K562 (cell line): Measurements from ENCODE around the gene RAB26. TPM values are rescaled to one million over a fixed set of nuclear protein-coding genes. Genes with fewer than 3 reads are reported as not detected.
A peak's percentile ranks its signal among the peaks of the same experiment; 100 is the strongest.

Experiments
- ARID2 ChIP-seq: fragments of 450-650 bp; IDR thresholded peaks from 2 replicates; pipeline ENCODE4 v1.6.1; 2017; ENCODE audit warnings: antibody characterized with exemption, mild to moderate bottlenecking
- CHCHD3 ChIP-seq: fragments of 250-450 bp; sonication (Bioruptor Pico); IDR thresholded peaks from 2 replicates; pipeline ENCODE4 v2.1.2; 2022; ENCODE audit warnings: mild to moderate bottlenecking
- CHD1 ChIP-seq: fragments of 200-600 bp; sonication (generic); IDR thresholded peaks from one replicate; pipeline ENCODE4 v1.6.1; 2012; ENCODE audit warnings: mild to moderate bottlenecking, moderate library complexity, low read length, inconsistent platforms
- CSDE1 ChIP-seq, 2 experiments: fragments of 450-650 bp; IDR thresholded peaks; 2 replicates each; pipeline ENCODE4 v1.6.1; 2016; ENCODE audit warnings: mild to moderate bottlenecking in 1 of 2
- GATA2 ChIP-seq: sonication (generic); formaldehyde crosslinking; IDR thresholded peaks from 2 replicates; pipeline ENCODE4 v1.4.0; 2020; ENCODE audit warnings: mild to moderate bottlenecking, missing genetic modification reagents
- ILF3 ChIP-seq: fragments of 450-650 bp; IDR thresholded peaks from 2 replicates; pipeline ENCODE4 v1.6.1; 2018; ENCODE audit warnings: antibody characterized with exemption, mild to moderate bottlenecking, moderate library complexity, borderline replicate concordance
- NCOA4 ChIP-seq: fragments of 450-650 bp; IDR thresholded peaks from 2 replicates; pipeline ENCODE4 v1.6.1; 2018; ENCODE audit warnings: mild to moderate bottlenecking; ENCODE audit not compliant: partially characterized antibody
- PML ChIP-seq: IDR thresholded peaks from 2 replicates; pipeline ENCODE4 v1.6.1; 2012; ENCODE audit warnings: low read length, inconsistent platforms
- POLR2AphosphoS5 ChIP-seq: IDR thresholded peaks from 2 replicates; pipeline ENCODE4 v1.6.1; 2011; ENCODE audit warnings: mild to moderate bottlenecking, low read depth, low read length, moderate library complexity; ENCODE audit not compliant: control insufficient read depth, insufficient read depth
- SNIP1 ChIP-seq: fragments of 450-650 bp; IDR thresholded peaks from 2 replicates; pipeline ENCODE4 v1.7.1; 2017; ENCODE audit warnings: low read depth, mild to moderate bottlenecking
- TAF9B ChIP-seq: fragments of 450-650 bp; IDR thresholded peaks from 2 replicates; pipeline ENCODE4 v1.6.1; 2018; ENCODE audit warnings: mild to moderate bottlenecking; ENCODE audit not compliant: partially characterized antibody
- ZNF174 ChIP-seq: fragments of 250-450 bp; sonication (Bioruptor Pico); IDR thresholded peaks from 2 replicates; pipeline ENCODE4 v1.4.0; 2020; ENCODE audit warnings: mild to moderate bottlenecking
- ZNF23 ChIP-seq: fragments of 250-450 bp; sonication (Bioruptor Pico); IDR thresholded peaks from 2 replicates; pipeline ENCODE4 v1.4.0; 2020; ENCODE audit warnings: mild to moderate bottlenecking
- ZNF3 ChIP-seq: fragments of 250-450 bp; sonication (Bioruptor Pico); IDR thresholded peaks from 2 replicates; pipeline ENCODE4 v1.5.0; 2021; ENCODE audit warnings: mild to moderate bottlenecking, moderate library complexity
- ZNF41 ChIP-seq: fragments of 250-450 bp; sonication (Bioruptor Pico); conservative IDR thresholded peaks from 2 replicates; pipeline ENCODE4 v1.4.0; 2020; ENCODE audit warnings: mild to moderate bottlenecking
- polyA plus RNA-seq, 8 experiments: library from polyadenylated mRNA; depleted of rRNA in 4 of 8; stranded (reverse) in 5 of 8; unstranded in 3 of 8; fragments of >200 nt; fragmentation: Nextera tagmentation in 2 of 8; fragmentation: Illumina TruSeq in 1 of 8; extraction: Ambion mirVana in 2 of 8; extraction: Trizol in 1 of 8; gene quantifications; 2 replicates each; pipeline versions ENCODE4 v1.2.1 to v1.2.3, GENCODE V29; 2011 to 2014; ENCODE audit warnings: inconsistent platforms in 1 of 8, missing spikeins in 1 of 8
- total RNA-seq, 7 experiments: library from RNA; depleted of rRNA in 6 of 7; stranded (reverse); fragments of >200 nt in 6 of 7; fragmentation: Illumina TruSeq in 2 of 7; extraction: Trizol in 2 of 7; gene quantifications; 2 replicates each; pipeline versions ENCODE4 v1.2.1 to v1.2.3, GENCODE V29; 2011 to 2021; ENCODE audit warnings: low replicate concordance in 1 of 7
- TF ChIP-seq, protein P1 (sequence below): fragments of 450-650 bp; IDR thresholded peaks from 2 replicates; pipeline ENCODE4 v1.6.1; 2017; ENCODE audit warnings: mild to moderate bottlenecking, moderate library complexity
- TF ChIP-seq, protein P2 (sequence below): fragments of 250-450 bp; sonication (Bioruptor Pico); IDR thresholded peaks from 2 replicates; pipeline ENCODE4 v1.4.0; 2020; ENCODE audit warnings: mild to moderate bottlenecking
- TF ChIP-seq, protein P3 (sequence below): fragments of 200-800 bp; sonication (Bioruptor generic); IDR thresholded peaks from 2 replicates; pipeline ENCODE4 v1.6.1; 2016; ENCODE audit warnings: missing genetic modification characterization, missing compliant biosample characterization
- TF ChIP-seq, protein P4 (sequence below): fragments of 250-450 bp; sonication (Bioruptor Pico); IDR thresholded peaks from 2 replicates; pipeline ENCODE4 v1.5.0; 2021

RAB26 gene
- total and polyA plus RNA-seq, 9 of the 15 experiments (the other 6 are each of a cell fraction or from before 2014, with no cell fraction given), result 0.25 to 6.1 (median 2.1) TPM

DNA sequence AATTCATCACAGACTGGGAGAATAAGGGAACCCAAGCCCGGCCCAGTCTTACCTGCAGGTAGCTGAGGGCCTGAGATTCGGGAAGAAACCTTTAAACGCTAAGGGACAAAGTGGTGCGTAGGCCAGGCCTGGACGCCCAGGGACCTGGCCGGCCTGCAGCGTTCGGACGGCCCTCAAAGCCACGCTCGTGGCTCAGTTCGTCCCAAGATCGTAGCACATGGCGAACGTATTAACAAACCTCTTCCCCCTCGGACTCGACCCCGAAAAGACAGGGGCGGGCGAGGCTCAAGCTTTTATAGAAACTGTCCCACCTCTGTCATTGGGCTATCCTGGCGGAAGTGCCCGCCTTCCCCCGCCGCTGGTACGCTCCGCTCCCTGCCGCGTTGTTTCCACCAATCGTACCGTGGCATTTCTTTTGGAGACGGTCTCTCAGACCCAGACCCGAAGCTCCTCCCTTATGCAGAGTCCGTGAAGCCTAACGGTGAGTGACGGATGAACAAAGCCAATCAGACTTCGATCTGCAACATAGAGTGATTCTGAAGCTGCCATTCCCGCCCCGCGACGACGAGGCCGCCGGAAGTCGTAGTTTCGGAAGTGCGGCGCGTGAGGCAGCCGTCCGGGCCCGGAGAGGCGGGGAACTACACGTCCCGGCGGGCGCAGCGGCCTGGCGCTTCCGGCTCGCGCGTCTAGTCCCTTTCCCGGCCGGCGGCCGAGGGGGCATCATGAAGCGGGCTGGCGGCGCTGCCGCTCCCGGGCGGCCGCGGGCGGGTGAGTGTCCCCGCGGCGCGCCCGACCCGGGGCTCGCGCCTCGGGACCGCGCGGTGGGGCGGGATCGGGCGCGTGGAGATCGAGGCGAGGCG is 6.9 kb downstream of the RAB26 start, which contains the start of gene TRAF7 (continued):
- TF ChIP-seq POLR2AphosphoS5 (peak; percentile 100), CSDE1 (IDR thresholded peaks at IDR 0.05) (no peak; a peak in 1 of 4 replicates), CHCHD3 (peak; percentile 97), ARID2 (no peak), GATA2 (CRISPR knock-in tag) (no peak), ILF3 (no peak; the same call in 1 of the 2 replicates), PML (peak; percentile 99), ZNF174 (CRISPR knock-in tag) (no peak), NCOA4 (no peak), CHD1 (peak; percentile 98), ZNF3 (CRISPR knock-in tag) (no peak), ZNF23 (CRISPR knock-in tag) (no peak), TAF9B (peak; percentile 94), SNIP1 (no peak), ZNF41 (CRISPR knock-in tag) (no peak)
- TF ChIP-seq, protein P1, sequence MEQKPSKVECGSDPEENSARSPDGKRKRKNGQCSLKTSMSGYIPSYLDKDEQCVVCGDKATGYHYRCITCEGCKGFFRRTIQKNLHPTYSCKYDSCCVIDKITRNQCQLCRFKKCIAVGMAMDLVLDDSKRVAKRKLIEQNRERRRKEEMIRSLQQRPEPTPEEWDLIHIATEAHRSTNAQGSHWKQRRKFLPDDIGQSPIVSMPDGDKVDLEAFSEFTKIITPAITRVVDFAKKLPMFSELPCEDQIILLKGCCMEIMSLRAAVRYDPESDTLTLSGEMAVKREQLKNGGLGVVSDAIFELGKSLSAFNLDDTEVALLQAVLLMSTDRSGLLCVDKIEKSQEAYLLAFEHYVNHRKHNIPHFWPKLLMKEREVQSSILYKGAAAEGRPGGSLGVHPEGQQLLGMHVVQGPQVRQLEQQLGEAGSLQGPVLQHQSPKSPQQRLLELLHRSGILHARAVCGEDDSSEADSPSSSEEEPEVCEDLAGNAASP, result no peak
- TF ChIP-seq, protein P2, sequence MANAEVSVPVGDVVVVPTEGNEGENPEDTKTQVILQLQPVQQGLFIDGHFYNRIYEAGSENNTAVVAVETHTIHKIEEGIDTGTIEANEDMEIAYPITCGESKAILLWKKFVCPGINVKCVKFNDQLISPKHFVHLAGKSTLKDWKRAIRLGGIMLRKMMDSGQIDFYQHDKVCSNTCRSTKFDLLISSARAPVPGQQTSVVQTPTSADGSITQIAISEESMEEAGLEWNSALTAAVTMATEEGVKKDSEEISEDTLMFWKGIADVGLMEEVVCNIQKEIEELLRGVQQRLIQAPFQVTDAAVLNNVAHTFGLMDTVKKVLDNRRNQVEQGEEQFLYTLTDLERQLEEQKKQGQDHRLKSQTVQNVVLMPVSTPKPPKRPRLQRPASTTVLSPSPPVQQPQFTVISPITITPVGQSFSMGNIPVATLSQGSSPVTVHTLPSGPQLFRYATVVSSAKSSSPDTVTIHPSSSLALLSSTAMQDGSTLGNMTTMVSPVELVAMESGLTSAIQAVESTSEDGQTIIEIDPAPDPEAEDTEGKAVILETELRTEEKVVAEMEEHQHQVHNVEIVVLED (CRISPR knock-in tag), result peak; percentile 72
- TF ChIP-seq, protein P3, sequence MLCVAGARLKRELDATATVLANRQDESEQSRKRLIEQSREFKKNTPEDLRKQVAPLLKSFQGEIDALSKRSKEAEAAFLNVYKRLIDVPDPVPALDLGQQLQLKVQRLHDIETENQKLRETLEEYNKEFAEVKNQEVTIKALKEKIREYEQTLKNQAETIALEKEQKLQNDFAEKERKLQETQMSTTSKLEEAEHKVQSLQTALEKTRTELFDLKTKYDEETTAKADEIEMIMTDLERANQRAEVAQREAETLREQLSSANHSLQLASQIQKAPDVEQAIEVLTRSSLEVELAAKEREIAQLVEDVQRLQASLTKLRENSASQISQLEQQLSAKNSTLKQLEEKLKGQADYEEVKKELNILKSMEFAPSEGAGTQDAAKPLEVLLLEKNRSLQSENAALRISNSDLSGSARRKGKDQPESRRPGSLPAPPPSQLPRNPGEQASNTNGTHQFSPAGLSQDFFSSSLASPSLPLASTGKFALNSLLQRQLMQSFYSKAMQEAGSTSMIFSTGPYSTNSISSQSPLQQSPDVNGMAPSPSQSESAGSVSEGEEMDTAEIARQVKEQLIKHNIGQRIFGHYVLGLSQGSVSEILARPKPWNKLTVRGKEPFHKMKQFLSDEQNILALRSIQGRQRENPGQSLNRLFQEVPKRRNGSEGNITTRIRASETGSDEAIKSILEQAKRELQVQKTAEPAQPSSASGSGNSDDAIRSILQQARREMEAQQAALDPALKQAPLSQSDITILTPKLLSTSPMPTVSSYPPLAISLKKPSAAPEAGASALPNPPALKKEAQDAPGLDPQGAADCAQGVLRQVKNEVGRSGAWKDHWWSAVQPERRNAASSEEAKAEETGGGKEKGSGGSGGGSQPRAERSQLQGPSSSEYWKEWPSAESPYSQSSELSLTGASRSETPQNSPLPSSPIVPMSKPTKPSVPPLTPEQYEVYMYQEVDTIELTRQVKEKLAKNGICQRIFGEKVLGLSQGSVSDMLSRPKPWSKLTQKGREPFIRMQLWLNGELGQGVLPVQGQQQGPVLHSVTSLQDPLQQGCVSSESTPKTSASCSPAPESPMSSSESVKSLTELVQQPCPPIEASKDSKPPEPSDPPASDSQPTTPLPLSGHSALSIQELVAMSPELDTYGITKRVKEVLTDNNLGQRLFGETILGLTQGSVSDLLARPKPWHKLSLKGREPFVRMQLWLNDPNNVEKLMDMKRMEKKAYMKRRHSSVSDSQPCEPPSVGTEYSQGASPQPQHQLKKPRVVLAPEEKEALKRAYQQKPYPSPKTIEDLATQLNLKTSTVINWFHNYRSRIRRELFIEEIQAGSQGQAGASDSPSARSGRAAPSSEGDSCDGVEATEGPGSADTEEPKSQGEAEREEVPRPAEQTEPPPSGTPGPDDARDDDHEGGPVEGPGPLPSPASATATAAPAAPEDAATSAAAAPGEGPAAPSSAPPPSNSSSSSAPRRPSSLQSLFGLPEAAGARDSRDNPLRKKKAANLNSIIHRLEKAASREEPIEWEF (CRISPR knock-in tag), result no peak
- TF ChIP-seq, protein P4, sequence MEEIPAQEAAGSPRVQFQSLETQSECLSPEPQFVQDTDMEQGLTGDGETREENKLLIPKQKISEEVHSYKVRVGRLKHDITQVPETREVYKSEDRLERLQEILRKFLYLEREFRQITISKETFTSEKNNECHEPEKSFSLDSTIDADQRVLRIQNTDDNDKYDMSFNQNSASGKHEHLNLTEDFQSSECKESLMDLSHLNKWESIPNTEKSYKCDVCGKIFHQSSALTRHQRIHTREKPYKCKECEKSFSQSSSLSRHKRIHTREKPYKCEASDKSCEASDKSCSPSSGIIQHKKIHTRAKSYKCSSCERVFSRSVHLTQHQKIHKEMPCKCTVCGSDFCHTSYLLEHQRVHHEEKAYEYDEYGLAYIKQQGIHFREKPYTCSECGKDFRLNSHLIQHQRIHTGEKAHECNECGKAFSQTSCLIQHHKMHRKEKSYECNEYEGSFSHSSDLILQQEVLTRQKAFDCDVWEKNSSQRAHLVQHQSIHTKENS (CRISPR knock-in tag), result no peak
